Measurements from ENCODE around the gene DSG4. TPM values are rescaled to one million over a fixed set of nuclear protein-coding genes. Genes with fewer than 3 reads are reported as not detected.

Gene DSG4
- total and polyA plus RNA-seq, 5 donors from 2014 or later = not detected

DNA sequence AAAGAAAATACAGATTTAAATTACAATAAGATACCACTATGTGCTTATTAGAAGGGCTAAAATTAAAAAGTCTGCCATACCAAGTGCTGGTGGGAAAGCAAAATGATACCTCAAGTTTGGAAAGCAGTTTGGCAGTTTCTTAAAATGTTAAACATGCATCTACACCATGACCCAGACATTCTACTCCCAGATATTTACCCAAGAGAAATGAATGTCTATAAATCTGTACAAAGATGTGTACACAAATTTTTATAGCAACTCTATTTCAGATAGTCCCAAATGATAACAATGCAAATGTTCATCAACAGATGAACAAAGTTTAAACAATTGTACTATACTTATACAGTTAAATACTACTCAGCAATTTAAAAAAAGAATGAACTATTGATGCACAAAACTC, 7.1 kb upstream of the DSG4 start:
- H3K27me3 ChIP-seq (ENCODE audit: control insufficient read depth, insufficient read depth, low read length) = no peaks in the 10 kb centered on the region
- no peaks in the 10 kb centered on the region for H3K9me3 ChIP-seq (ENCODE audit: control insufficient read depth in 2 of 2, low read length in 2 of 2)
- no peak overlapping the region for H3K4me3 ChIP-seq (ENCODE audit: low read depth, low read length)
- Mint-ChIP-seq H3K27me3 (no peaks in the 10 kb centered on the region), H3K36me3 (no peaks in the 10 kb centered on the region), H3K4me3 (no peak overlapping the region), H3K27ac (no peak overlapping the region), H3K4me1 (no peaks in the 10 kb centered on the region), H3K9me3 (peaks cover 0 to 9% (median 1%) of the 10 kb centered on the region in 7 donors)
- ATAC-seq (ENCODE audit: low read depth in 2 of 2) (no peak), DNase-seq (no peak)
- no peak overlapping the region for H3K27ac ChIP-seq (ENCODE audit: insufficient read depth, low read length, poor library complexity, severe bottlenecking)
- H3K4me1 ChIP-seq (ENCODE audit: control insufficient read depth, insufficient read depth, low read length, poor library complexity, severe bottlenecking) = no peaks in the 10 kb centered on the region
- no peaks in the 10 kb centered on the region for H3K36me3 ChIP-seq (ENCODE audit: control insufficient read depth, insufficient read depth, low read length)

DNA sequence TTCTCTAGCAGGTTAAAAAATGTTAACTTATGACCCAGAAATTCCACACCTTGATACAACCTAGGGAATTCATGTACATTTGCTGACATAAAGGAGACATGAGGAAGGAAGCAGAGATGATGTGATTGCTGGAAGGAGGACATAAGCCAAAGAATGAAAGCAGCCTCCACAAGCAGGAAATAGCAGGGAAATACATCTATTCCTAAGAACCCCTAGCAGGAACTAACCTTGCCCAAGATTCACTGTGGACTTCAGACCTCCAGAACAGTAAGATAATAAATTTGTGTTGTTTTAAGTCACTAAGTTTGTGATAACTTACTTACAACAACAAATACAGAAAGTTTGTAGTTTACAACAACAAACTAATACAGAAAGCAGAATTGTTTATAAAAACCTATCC, 4.6 kb upstream of the DSG4 start:
- DNase-seq (no peak), ATAC-seq (ENCODE audit: low read depth in 2 of 2) (no peak)
- Mint-ChIP-seq H3K36me3 (no peaks in the 10 kb centered on the region), H3K4me1 (no peaks in the 10 kb centered on the region), H3K27me3 (no peaks in the 10 kb centered on the region), H3K9me3 (peaks cover 0 to 9% (median 4%) of the 10 kb centered on the region in 7 donors), H3K27ac (no peak overlapping the region), H3K4me3 (no peak overlapping the region)
- Histone ChIP-seq H3K27ac (ENCODE audit: insufficient read depth, low read length, poor library complexity, severe bottlenecking) (no peak overlapping the region), H3K4me3 (ENCODE audit: low read depth, low read length) (no peak overlapping the region), H3K36me3 (ENCODE audit: control insufficient read depth, insufficient read depth, low read length) (no peaks in the 10 kb centered on the region), H3K4me1 (ENCODE audit: control insufficient read depth, insufficient read depth, low read length, poor library complexity, severe bottlenecking) (no peaks in the 10 kb centered on the region), H3K27me3 (ENCODE audit: control insufficient read depth, insufficient read depth, low read length) (no peaks in the 10 kb centered on the region), H3K9me3 (ENCODE audit: control insufficient read depth in 2 of 2, low read length in 2 of 2) (no peaks in the 10 kb centered on the region)

DNA sequence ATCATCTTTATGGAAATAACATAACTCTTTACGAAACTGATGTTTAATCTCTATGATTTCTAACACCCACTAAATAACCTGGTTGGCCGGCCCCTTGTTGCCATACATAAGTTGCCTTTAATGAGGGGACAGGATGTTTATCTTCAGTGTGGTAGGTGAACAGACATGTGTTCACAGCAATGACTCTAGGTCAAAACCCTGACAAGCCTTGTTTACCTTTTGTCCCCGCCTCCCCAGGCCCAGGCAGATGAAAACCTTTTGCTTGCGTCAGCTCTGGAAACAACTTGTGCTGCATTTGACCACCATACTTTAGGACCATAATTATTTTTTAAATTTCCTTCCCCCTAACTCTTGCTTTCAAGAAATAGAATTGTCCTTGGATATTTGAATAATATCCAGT, 2.9 kb upstream of the DSG4 start:
- no peaks in the 10 kb centered on the region for H3K27me3 ChIP-seq (ENCODE audit: control insufficient read depth, insufficient read depth, low read length)
- ATAC-seq (ENCODE audit: low read depth in 2 of 2) (no peak), DNase-seq (no peak)
- Mint-ChIP-seq H3K27ac (no peak overlapping the region), H3K4me3 (no peak overlapping the region), H3K36me3 (no peaks in the 10 kb centered on the region), H3K27me3 (no peaks in the 10 kb centered on the region), H3K9me3 (peaks cover 0 to 6% (median 3%) of the 10 kb centered on the region in 7 donors), H3K4me1 (no peaks in the 10 kb centered on the region)
- no peaks in the 10 kb centered on the region for H3K36me3 ChIP-seq (ENCODE audit: control insufficient read depth, insufficient read depth, low read length)
- no peaks in the 10 kb centered on the region for H3K9me3 ChIP-seq (ENCODE audit: control insufficient read depth in 2 of 2, low read length in 2 of 2)
- no peak overlapping the region for H3K4me3 ChIP-seq (ENCODE audit: low read depth, low read length)
- no peak overlapping the region for H3K27ac ChIP-seq (ENCODE audit: insufficient read depth, low read length, poor library complexity, severe bottlenecking)
- no peaks in the 10 kb centered on the region for H3K4me1 ChIP-seq (ENCODE audit: control insufficient read depth, insufficient read depth, low read length, poor library complexity, severe bottlenecking)

DNA sequence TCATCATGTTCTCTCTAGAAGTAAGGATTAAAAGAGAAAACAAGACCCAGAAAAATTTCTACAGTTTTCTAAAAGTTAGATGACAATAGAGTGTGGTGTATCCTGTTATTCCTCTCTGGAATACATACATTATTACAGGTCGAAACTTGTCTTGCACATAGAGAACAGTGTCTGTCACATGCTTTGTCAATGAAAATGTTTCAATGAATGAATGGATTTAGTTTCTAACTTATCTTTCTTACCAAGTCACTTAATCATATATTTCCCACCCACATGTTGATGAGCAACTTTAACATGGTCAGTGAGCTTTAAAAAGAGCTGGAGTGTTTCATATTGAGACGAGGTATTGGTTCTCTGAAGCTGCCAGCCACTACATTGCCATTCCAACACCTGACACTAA, 4.3 kb downstream of the DSG4 start:
- Histone ChIP-seq H3K27me3 (ENCODE audit: control insufficient read depth, insufficient read depth, low read length) (no peaks in the 10 kb centered on the region), H3K9me3 (ENCODE audit: control insufficient read depth in 2 of 2, low read length in 2 of 2) (no peaks in the 10 kb centered on the region), H3K36me3 (ENCODE audit: control insufficient read depth, insufficient read depth, low read length) (no peaks in the 10 kb centered on the region), H3K27ac (ENCODE audit: insufficient read depth, low read length, poor library complexity, severe bottlenecking) (no peak overlapping the region), H3K4me3 (ENCODE audit: low read depth, low read length) (no peak overlapping the region), H3K4me1 (ENCODE audit: control insufficient read depth, insufficient read depth, low read length, poor library complexity, severe bottlenecking) (no peaks in the 10 kb centered on the region)
- Mint-ChIP-seq H3K4me1 (no peaks in the 10 kb centered on the region), H3K27me3 (no peaks in the 10 kb centered on the region), H3K36me3 (no peaks in the 10 kb centered on the region), H3K27ac (no peak overlapping the region), H3K9me3 (peaks cover 0 to 15% (median 0%) of the 10 kb centered on the region in 7 donors), H3K4me3 (no peak overlapping the region)
- ATAC-seq (ENCODE audit: low read depth in 2 of 2) (no peak), DNase-seq (no peak)

DNA sequence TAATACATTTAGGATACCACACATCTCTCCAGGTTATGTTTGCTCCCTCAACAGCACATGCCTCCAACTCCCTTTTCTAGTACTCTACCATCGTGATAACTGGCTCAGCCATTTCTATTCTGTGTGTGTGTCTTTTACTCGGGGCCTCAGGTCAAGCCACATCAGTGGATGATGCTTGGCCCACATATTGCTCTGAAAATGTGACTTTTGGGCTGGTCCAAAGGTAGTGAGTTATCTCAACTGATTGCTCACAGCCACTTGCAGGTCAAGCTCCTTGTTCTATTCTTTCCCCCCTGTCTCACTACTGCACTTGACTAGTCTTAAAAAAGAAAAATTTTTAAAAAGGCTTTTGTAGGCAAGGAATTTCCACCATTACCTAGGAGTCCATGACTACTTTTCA, 5.5 kb downstream of the DSG4 start:
- H3K9me3 Mint-ChIP-seq = peaks cover 0 to 15% (median 0%) of the 10 kb centered on the region in 7 donors
- H3K36me3 ChIP-seq (ENCODE audit: control insufficient read depth, insufficient read depth, low read length) = no peaks in the 10 kb centered on the region
- H3K27me3 ChIP-seq (ENCODE audit: control insufficient read depth, insufficient read depth, low read length) = no peaks in the 10 kb centered on the region
- no peaks in the 10 kb centered on the region for H3K9me3 ChIP-seq (ENCODE audit: control insufficient read depth in 2 of 2, low read length in 2 of 2)
- H3K36me3 Mint-ChIP-seq = no peaks in the 10 kb centered on the region
- no peak for DNase-seq
- no peak overlapping the region for H3K4me3 Mint-ChIP-seq
- H3K4me3 ChIP-seq (ENCODE audit: low read depth, low read length) = no peak overlapping the region
- H3K4me1 ChIP-seq (ENCODE audit: control insufficient read depth, insufficient read depth, low read length, poor library complexity, severe bottlenecking) = no peaks in the 10 kb centered on the region
- H3K4me1 Mint-ChIP-seq = no peaks in the 10 kb centered on the region
- no peaks in the 10 kb centered on the region for H3K27me3 Mint-ChIP-seq
- H3K27ac Mint-ChIP-seq = no peak overlapping the region
- ATAC-seq (ENCODE audit: low read depth in 2 of 2) = no peak
- no peak overlapping the region for H3K27ac ChIP-seq (ENCODE audit: insufficient read depth, low read length, poor library complexity, severe bottlenecking)

DNA sequence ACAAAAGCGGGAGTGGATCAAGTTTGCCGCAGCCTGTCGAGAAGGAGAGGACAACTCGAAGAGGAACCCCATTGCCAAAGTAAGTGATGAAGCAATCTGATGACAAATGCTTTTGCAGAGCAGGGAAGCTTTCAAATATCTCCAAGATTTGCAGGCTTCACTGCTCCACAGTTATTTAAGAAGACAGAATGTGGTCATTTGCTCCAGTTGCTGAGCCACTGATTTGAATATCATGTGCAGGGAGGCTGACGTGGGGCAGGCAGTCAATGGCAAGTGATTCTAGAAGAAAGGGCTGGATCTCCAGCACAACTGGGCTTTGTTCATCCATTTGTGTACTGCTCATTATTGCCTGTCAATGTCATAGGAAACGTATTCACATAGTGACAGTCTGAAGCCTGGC, 10.2 kb downstream of the DSG4 start:
- H3K27ac Mint-ChIP-seq = no peak overlapping the region
- ATAC-seq (ENCODE audit: low read depth in 2 of 2) (no peak), DNase-seq (no peak)
- no peaks in the 10 kb centered on the region for H3K27me3 ChIP-seq (ENCODE audit: control insufficient read depth, insufficient read depth, low read length)
- no peaks in the 10 kb centered on the region for H3K27me3 Mint-ChIP-seq
- no peaks in the 10 kb centered on the region for H3K36me3 ChIP-seq (ENCODE audit: control insufficient read depth, insufficient read depth, low read length)
- H3K4me3 ChIP-seq (ENCODE audit: low read depth, low read length) = no peak overlapping the region
- peaks cover 0 to 3% (median 1%) of the 10 kb centered on the region in 7 donors for H3K9me3 Mint-ChIP-seq
- H3K9me3 ChIP-seq (ENCODE audit: control insufficient read depth in 2 of 2, low read length in 2 of 2) = no peaks in the 10 kb centered on the region
- no peak overlapping the region for H3K27ac ChIP-seq (ENCODE audit: insufficient read depth, low read length, poor library complexity, severe bottlenecking)
- H3K36me3 Mint-ChIP-seq = no peaks in the 10 kb centered on the region
- H3K4me1 ChIP-seq (ENCODE audit: control insufficient read depth, insufficient read depth, low read length, poor library complexity, severe bottlenecking) = no peaks in the 10 kb centered on the region
- H3K4me3 Mint-ChIP-seq = no peak overlapping the region
- H3K4me1 Mint-ChIP-seq = no peaks in the 10 kb centered on the region

DNA sequence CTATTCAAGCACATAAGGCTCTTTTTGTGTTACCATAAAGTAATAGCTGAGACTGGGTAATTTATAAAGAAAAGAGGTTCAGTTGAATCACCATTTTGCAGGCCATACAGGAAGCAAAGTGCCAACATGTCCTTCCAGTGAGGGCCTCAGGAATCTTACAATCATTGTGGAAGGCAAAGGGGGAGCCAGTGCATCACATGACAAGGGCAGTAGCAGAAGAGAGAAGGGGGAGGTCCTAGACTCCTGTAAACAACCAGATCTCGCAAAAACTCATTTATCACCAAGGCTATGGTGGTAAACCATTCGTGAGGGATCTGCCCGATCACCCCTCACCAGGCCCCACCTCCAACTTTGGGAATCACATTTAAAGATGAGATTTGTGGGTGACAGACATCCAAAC, 16.7 kb downstream of the DSG4 start:
- Mint-ChIP-seq H3K9me3 (peaks cover 0 to 4% (median 1%) of the 10 kb centered on the region in 7 donors), H3K27me3 (no peaks in the 10 kb centered on the region), H3K4me1 (no peaks in the 10 kb centered on the region), H3K27ac (no peak overlapping the region), H3K4me3 (no peak overlapping the region), H3K36me3 (no peaks in the 10 kb centered on the region)
- Histone ChIP-seq H3K4me1 (ENCODE audit: control insufficient read depth, insufficient read depth, low read length, poor library complexity, severe bottlenecking) (no peaks in the 10 kb centered on the region), H3K9me3 (ENCODE audit: control insufficient read depth in 2 of 2, low read length in 2 of 2) (no peaks in the 10 kb centered on the region), H3K27ac (ENCODE audit: insufficient read depth, low read length, poor library complexity, severe bottlenecking) (no peak overlapping the region), H3K27me3 (ENCODE audit: control insufficient read depth, insufficient read depth, low read length) (no peaks in the 10 kb centered on the region), H3K36me3 (ENCODE audit: control insufficient read depth, insufficient read depth, low read length) (no peaks in the 10 kb centered on the region), H3K4me3 (ENCODE audit: low read depth, low read length) (no peak overlapping the region)
- ATAC-seq (ENCODE audit: low read depth in 2 of 2) = no peak
- DNase-seq = no peak

DNA sequence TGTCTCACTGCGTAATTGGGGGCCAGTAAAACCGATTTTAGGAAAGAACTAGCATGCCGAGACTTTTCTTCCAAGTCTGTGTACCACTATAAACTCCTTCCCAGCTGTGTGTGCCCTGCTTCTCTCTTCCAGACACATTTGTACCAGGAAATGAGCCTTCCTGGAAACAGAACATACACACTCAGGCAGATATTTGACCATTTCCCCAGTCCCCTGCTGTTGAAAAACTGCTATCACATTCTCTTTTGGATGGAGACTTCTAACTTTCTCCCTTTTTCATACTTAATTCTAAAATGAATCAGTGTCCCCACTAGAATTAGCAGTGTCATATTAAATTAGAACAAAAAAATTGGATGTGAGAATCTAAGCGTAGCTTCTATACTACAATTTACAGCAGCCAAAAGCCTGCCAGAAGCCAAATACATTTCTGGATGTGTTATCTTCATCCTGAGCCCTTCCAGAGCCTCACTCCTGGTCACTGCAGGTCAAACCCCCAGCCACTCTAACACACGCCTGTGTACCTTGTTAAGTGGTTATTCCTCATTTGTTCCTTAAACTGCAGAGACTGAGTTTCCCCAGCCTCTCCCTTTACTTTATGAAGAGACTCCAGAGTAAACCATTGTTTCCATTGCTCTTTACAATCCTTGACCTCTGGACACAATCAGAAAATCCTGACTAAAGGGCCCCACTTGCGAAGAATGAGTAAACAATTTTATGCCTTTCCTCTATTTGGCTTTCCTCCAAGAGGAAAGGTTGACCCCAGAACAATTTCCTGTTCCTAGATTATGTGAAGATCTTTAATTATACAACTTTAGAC, 20.4 kb downstream of the DSG4 start:
- H3K27me3 ChIP-seq (ENCODE audit: control insufficient read depth, insufficient read depth, low read length) = no peaks in the 10 kb centered on the region
- ATAC-seq (ENCODE audit: low read depth in 2 of 2) (no peak), DNase-seq (no peak)
- no peak overlapping the region for H3K27ac ChIP-seq (ENCODE audit: insufficient read depth, low read length, poor library complexity, severe bottlenecking)
- H3K36me3 Mint-ChIP-seq = no peaks in the 10 kb centered on the region
- no peaks in the 10 kb centered on the region for H3K4me1 ChIP-seq (ENCODE audit: control insufficient read depth, insufficient read depth, low read length, poor library complexity, severe bottlenecking)
- no peak overlapping the region for H3K4me3 Mint-ChIP-seq
- H3K36me3 ChIP-seq (ENCODE audit: control insufficient read depth, insufficient read depth, low read length) = no peaks in the 10 kb centered on the region
- H3K27ac Mint-ChIP-seq = no peak overlapping the region
- H3K9me3 Mint-ChIP-seq = peaks cover 0 to 4% (median 0%) of the 10 kb centered on the region in 7 donors
- no peak overlapping the region for H3K4me3 ChIP-seq (ENCODE audit: low read depth, low read length)
- no peaks in the 10 kb centered on the region for H3K9me3 ChIP-seq (ENCODE audit: control insufficient read depth in 2 of 2, low read length in 2 of 2)
- H3K27me3 Mint-ChIP-seq = no peaks in the 10 kb centered on the region
- no peaks in the 10 kb centered on the region for H3K4me1 Mint-ChIP-seq
